Transverse colon (tissue), 4 donors: Measurements from ENCODE around the gene PRPS1.

ENCODE experiments used
- CTCF ChIP-seq, 5 experiments: fragments of 200-600 bp in 3 of 5; fragments of 450-650 bp in 2 of 5; sonication (generic) in 3 of 5; IDR thresholded peaks; 1 replicate in 2 of 5; 2 replicates in 3 of 5; pipeline ENCODE4 v1.5.1; 2016 to 2017; ENCODE audit warnings: antibody characterized with exemption in 5 of 5, inconsistent platforms in 3 of 5, mild to moderate bottlenecking in 2 of 5, moderate library complexity in 1 of 5
- POLR2A ChIP-seq: fragments of 450-650 bp; IDR thresholded peaks from one replicate; pipeline ENCODE4 v1.6.1; 2016; ENCODE audit warnings: antibody characterized with exemption, mild to moderate bottlenecking, moderate library complexity
- POLR2AphosphoS5 ChIP-seq, 3 donors: sonication (generic); formaldehyde crosslinking; IDR thresholded peaks; one replicate each; pipeline ENCODE4 v1.6.1; 2016; ENCODE audit warnings: antibody characterized with exemption in 3 of 3

- no peak for TF ChIP-seq CTCF (IDR thresholded peaks at IDR 0.05)
- TF ChIP-seq POLR2AphosphoS5 (IDR thresholded peaks at IDR 0.05) = no peak
- TF ChIP-seq POLR2A = no peak
These were observed 45.1 kb downstream of the PRPS1 start for GRCh38 chrX:107673431-107673830.
